Adrenal gland (tissue), 5 donors: ENCODE results near the gene DOCK9.

ENCODE experiments used
- POLR2A ChIP-seq, 2 donors: fragments of 450-650 bp; IDR thresholded peaks; one replicate each; pipeline ENCODE4 v1.6.1; 2017; ENCODE audit warnings: antibody characterized with exemption in 2 of 2, mild to moderate bottlenecking in 2 of 2, moderate library complexity in 1 of 2
- TF ChIP-seq, protein P1 (sequence below), 6 experiments: fragments of 450-650 bp in 4 of 6; fragments of 200-600 bp in 2 of 6; sonication (generic) in 1 of 6; IDR thresholded peaks; 1 replicate in 5 of 6; 2 replicates in 1 of 6; pipeline versions ENCODE4 v1.5.1 to v1.8.0; 2016 to 2021; ENCODE audit warnings: antibody characterized with exemption in 6 of 6, mild to moderate bottlenecking in 2 of 6, moderate library complexity in 1 of 6
- donor health status: DM: no; HTN: no; CAD: no.

- no peak for TF ChIP-seq POLR2A (IDR thresholded peaks at IDR 0.05)
- TF ChIP-seq, protein P1, sequence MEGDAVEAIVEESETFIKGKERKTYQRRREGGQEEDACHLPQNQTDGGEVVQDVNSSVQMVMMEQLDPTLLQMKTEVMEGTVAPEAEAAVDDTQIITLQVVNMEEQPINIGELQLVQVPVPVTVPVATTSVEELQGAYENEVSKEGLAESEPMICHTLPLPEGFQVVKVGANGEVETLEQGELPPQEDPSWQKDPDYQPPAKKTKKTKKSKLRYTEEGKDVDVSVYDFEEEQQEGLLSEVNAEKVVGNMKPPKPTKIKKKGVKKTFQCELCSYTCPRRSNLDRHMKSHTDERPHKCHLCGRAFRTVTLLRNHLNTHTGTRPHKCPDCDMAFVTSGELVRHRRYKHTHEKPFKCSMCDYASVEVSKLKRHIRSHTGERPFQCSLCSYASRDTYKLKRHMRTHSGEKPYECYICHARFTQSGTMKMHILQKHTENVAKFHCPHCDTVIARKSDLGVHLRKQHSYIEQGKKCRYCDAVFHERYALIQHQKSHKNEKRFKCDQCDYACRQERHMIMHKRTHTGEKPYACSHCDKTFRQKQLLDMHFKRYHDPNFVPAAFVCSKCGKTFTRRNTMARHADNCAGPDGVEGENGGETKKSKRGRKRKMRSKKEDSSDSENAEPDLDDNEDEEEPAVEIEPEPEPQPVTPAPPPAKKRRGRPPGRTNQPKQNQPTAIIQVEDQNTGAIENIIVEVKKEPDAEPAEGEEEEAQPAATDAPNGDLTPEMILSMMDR (IDR thresholded peaks at IDR 0.05) = no peak
These were observed 204.9 kb downstream of the DOCK9 start for GRCh38 chr13:98772794-98773452.
